Liver (tissue), 9 donors: ENCODE measurements around the gene PRSS57. TPM values are rescaled to one million over a fixed set of nuclear protein-coding genes. Genes with fewer than 3 reads are reported as not detected.

Source experiments
- DNase-seq: peaks from one replicate; pipeline ENCODE4 v3.0.0-alpha.2; 2017; ENCODE audit warnings: low spot score
- H3K27ac ChIP-seq, 2 donors: one replicate each; pipeline ENCODE4 v1.7.0; 2013; ENCODE audit warnings: inconsistent platforms in 2 of 2, low read length in 2 of 2, control low read depth in 1 of 2, low read depth in 1 of 2, mild to moderate bottlenecking in 1 of 2
- H3K27me3 ChIP-seq, 4 donors: one replicate each; pipeline versions ENCODE4 v1.6.1 to v1.7.0; 2013; ENCODE audit warnings: low read length in 3 of 4, inconsistent platforms in 1 of 4, mild to moderate bottlenecking in 1 of 4, moderate library complexity in 1 of 4; ENCODE audit not compliant: control insufficient read depth in 4 of 4, insufficient read depth in 4 of 4
- H3K36me3 ChIP-seq, 4 donors: one replicate each; pipeline versions ENCODE4 v1.6.1 to v1.7.0; 2013; ENCODE audit warnings: low read length in 3 of 4, mild to moderate bottlenecking in 3 of 4, low read depth in 1 of 4, moderate library complexity in 1 of 4; ENCODE audit not compliant: control insufficient read depth in 4 of 4, insufficient read depth in 3 of 4
- H3K4me1 ChIP-seq, 4 donors: one replicate each; pipeline versions ENCODE4 v1.6.1 to v1.7.0; 2013; ENCODE audit warnings: low read length in 3 of 4, mild to moderate bottlenecking in 3 of 4, moderate library complexity in 1 of 4; ENCODE audit not compliant: control insufficient read depth in 4 of 4, insufficient read depth in 4 of 4
- H3K4me3 ChIP-seq, 3 donors: one replicate each; pipeline versions ENCODE4 v1.6.1 to v1.7.0; 2013; ENCODE audit warnings: low read length in 3 of 3, control low read depth in 1 of 3, low read depth in 1 of 3, mild to moderate bottlenecking in 1 of 3
- H3K9ac ChIP-seq, 2 donors: one replicate each; pipeline ENCODE4 v1.7.0; 2013; ENCODE audit warnings: low read length in 2 of 2, mild to moderate bottlenecking in 2 of 2, moderate library complexity in 2 of 2, control low read depth in 1 of 2, low read depth in 1 of 2
- H3K9me3 ChIP-seq, 4 donors: one replicate each; pipeline versions ENCODE4 v1.6.1 to v1.7.0; 2013; ENCODE audit warnings: low read length in 3 of 4; ENCODE audit not compliant: control insufficient read depth in 4 of 4
- EGR1 ChIP-seq, 2 donors: IDR thresholded peaks; 2 replicates each; pipeline ENCODE4 v1.6.1; 2016 to 2018; ENCODE audit warnings: antibody characterized with exemption in 2 of 2, low read depth in 2 of 2
- FOXA1 ChIP-seq: IDR thresholded peaks from 2 replicates; pipeline ENCODE4 v1.6.1; 2016; ENCODE audit warnings: antibody characterized with exemption
- FOXA2 ChIP-seq: IDR thresholded peaks from 2 replicates; pipeline ENCODE4 v1.6.1; 2016; ENCODE audit warnings: antibody characterized with exemption
- HNF4A ChIP-seq, 2 donors: conservative IDR thresholded peaks; 2 replicates each; pipeline ENCODE4 v1.6.1; 2016; ENCODE audit warnings: antibody characterized with exemption in 2 of 2, mild to moderate bottlenecking in 2 of 2
- HNF4G ChIP-seq: IDR thresholded peaks from 2 replicates; pipeline ENCODE4 v1.6.1; 2016; ENCODE audit warnings: antibody characterized with exemption
- JUND ChIP-seq, 2 donors: IDR thresholded peaks; 2 replicates each; pipeline ENCODE4 v1.6.1; 2016; ENCODE audit warnings: antibody characterized with exemption in 2 of 2
- RAD21 ChIP-seq, 2 donors: IDR thresholded peaks; 2 replicates each; pipeline ENCODE4 v1.6.1; 2016; ENCODE audit warnings: antibody characterized with exemption in 2 of 2, mild to moderate bottlenecking in 2 of 2
- RXRA ChIP-seq, 2 donors: IDR thresholded peaks; 2 replicates each; pipeline ENCODE4 v1.6.1; 2017 to 2018; ENCODE audit warnings: antibody characterized with exemption in 2 of 2, mild to moderate bottlenecking in 1 of 2
- SP1 ChIP-seq: IDR thresholded peaks from 2 replicates; pipeline ENCODE4 v1.6.1; 2018; ENCODE audit warnings: antibody characterized with exemption, mild to moderate bottlenecking
- TAF1 ChIP-seq: conservative IDR thresholded peaks from 2 replicates; pipeline ENCODE4 v1.6.1; 2016; ENCODE audit warnings: antibody characterized with exemption, mild to moderate bottlenecking
- YY1 ChIP-seq: IDR thresholded peaks from 2 replicates; pipeline ENCODE4 v1.6.1; 2016; ENCODE audit warnings: antibody characterized with exemption, mild to moderate bottlenecking
- WGBS: extraction: QIAGEN DNeasy Blood & Tissue Kit; methylation state at CpG from one replicate; pipeline ENCODE4 v1.1.7; 2013; 5-methylcytosine and 5-hydroxymethylcytosine counted together
- polyA plus RNA-seq, 2 donors: library from polyadenylated mRNA; stranded (reverse) in 1 of 2; unstranded in 1 of 2; fragments of 200-250 nt in 1 of 2; fragments of >200 nt in 1 of 2; fragmentation: Nextera tagmentation in 1 of 2; extraction: Ambion mirVana in 1 of 2; gene quantifications; one replicate each; pipeline versions ENCODE4 v1.2.1 to v1.2.3, GENCODE V29; 2013 to 2015
- total RNA-seq, 2 donors: library from RNA; depleted of rRNA; stranded (reverse); fragments of >200 nt; gene quantifications; one replicate each; pipeline ENCODE4 v1.2.3, GENCODE V29; 2014
- TF ChIP-seq, protein P1 (sequence below): IDR thresholded peaks from 2 replicates; pipeline ENCODE4 v1.6.1; 2016; ENCODE audit warnings: antibody characterized with exemption
- TF ChIP-seq, protein P2 (sequence below): IDR thresholded peaks from 2 replicates; pipeline ENCODE4 v1.6.1; 2016; ENCODE audit warnings: antibody characterized with exemption
- TF ChIP-seq, protein P3 (sequence below): fragments of 150-350 bp; IDR thresholded peaks from 2 replicates; pipeline ENCODE4 v1.5.1; 2017; ENCODE audit warnings: improper control_type of control experiment, low read depth, low read length; ENCODE audit not compliant: missing input control
- TF ChIP-seq, protein P4 (sequence below): IDR thresholded peaks from 2 replicates; pipeline ENCODE4 v1.6.1; 2016; ENCODE audit warnings: antibody characterized with exemption, mild to moderate bottlenecking
- donor health status: healthy.
- donor health status: healthy.
- donor health status: healthy.
- donor health status: healthy.
- donor health status: healthy.

The PRSS57 gene
- total and polyA plus RNA-seq, 4 donors: 0.10 to 12.1 TPM; not detected in 2

DNA sequence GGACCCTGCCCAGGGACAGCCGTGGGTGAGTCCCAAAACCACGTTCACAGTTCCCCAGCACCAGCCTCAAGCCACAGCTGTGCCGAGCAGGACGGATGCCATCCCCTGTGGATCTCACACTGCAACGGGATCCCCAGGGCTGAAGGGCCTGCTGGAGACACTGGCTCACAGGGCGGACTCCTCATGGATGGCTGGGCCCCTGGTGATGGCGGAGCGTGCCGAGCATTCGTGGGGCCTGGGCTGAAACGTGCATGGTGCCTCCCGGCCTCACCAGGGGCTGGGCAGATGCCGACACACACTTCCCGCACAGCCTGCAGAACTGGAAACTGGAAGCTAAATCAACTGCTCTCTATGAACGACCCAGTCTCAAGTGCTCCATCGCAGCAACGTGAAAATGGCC is 41.8 kb downstream of the PRSS57 start:
- Histone ChIP-seq H3K9ac (no peak overlapping the region), H3K4me1 (peaks cover 13 to 21% (median 17%) of the 10 kb centered on the region in 4 donors), H3K27ac (no peak overlapping the region), H3K4me3 (no peak overlapping the region), H3K36me3 (peaks cover 4 to 41% (median 17%) of the 10 kb centered on the region in 4 donors), H3K27me3 (no peaks in the 10 kb centered on the region), H3K9me3 (no peaks in the 10 kb centered on the region)
- no peak for TF ChIP-seq RAD21 (IDR thresholded peaks at IDR 0.05)
- TF ChIP-seq FOXA2: no peak
- TF ChIP-seq HNF4G: no peak
- TF ChIP-seq, protein P1, sequence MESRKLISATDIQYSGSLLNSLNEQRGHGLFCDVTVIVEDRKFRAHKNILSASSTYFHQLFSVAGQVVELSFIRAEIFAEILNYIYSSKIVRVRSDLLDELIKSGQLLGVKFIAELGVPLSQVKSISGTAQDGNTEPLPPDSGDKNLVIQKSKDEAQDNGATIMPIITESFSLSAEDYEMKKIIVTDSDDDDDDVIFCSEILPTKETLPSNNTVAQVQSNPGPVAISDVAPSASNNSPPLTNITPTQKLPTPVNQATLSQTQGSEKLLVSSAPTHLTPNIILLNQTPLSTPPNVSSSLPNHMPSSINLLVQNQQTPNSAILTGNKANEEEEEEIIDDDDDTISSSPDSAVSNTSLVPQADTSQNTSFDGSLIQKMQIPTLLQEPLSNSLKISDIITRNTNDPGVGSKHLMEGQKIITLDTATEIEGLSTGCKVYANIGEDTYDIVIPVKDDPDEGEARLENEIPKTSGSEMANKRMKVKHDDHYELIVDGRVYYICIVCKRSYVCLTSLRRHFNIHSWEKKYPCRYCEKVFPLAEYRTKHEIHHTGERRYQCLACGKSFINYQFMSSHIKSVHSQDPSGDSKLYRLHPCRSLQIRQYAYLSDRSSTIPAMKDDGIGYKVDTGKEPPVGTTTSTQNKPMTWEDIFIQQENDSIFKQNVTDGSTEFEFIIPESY: no peak
- no peak for TF ChIP-seq RXRA (IDR thresholded peaks at IDR 0.05)
- TF ChIP-seq HNF4A (conservative IDR thresholded peaks at IDR 0.05): no peak
- TF ChIP-seq FOXA1: no peak
- TF ChIP-seq JUND (IDR thresholded peaks at IDR 0.05): no peak
- TF ChIP-seq, protein P2, sequence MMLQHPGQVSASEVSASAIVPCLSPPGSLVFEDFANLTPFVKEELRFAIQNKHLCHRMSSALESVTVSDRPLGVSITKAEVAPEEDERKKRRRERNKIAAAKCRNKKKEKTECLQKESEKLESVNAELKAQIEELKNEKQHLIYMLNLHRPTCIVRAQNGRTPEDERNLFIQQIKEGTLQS: no peak
- TF ChIP-seq, protein P3, sequence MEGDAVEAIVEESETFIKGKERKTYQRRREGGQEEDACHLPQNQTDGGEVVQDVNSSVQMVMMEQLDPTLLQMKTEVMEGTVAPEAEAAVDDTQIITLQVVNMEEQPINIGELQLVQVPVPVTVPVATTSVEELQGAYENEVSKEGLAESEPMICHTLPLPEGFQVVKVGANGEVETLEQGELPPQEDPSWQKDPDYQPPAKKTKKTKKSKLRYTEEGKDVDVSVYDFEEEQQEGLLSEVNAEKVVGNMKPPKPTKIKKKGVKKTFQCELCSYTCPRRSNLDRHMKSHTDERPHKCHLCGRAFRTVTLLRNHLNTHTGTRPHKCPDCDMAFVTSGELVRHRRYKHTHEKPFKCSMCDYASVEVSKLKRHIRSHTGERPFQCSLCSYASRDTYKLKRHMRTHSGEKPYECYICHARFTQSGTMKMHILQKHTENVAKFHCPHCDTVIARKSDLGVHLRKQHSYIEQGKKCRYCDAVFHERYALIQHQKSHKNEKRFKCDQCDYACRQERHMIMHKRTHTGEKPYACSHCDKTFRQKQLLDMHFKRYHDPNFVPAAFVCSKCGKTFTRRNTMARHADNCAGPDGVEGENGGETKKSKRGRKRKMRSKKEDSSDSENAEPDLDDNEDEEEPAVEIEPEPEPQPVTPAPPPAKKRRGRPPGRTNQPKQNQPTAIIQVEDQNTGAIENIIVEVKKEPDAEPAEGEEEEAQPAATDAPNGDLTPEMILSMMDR: no peak
- TF ChIP-seq, protein P4, sequence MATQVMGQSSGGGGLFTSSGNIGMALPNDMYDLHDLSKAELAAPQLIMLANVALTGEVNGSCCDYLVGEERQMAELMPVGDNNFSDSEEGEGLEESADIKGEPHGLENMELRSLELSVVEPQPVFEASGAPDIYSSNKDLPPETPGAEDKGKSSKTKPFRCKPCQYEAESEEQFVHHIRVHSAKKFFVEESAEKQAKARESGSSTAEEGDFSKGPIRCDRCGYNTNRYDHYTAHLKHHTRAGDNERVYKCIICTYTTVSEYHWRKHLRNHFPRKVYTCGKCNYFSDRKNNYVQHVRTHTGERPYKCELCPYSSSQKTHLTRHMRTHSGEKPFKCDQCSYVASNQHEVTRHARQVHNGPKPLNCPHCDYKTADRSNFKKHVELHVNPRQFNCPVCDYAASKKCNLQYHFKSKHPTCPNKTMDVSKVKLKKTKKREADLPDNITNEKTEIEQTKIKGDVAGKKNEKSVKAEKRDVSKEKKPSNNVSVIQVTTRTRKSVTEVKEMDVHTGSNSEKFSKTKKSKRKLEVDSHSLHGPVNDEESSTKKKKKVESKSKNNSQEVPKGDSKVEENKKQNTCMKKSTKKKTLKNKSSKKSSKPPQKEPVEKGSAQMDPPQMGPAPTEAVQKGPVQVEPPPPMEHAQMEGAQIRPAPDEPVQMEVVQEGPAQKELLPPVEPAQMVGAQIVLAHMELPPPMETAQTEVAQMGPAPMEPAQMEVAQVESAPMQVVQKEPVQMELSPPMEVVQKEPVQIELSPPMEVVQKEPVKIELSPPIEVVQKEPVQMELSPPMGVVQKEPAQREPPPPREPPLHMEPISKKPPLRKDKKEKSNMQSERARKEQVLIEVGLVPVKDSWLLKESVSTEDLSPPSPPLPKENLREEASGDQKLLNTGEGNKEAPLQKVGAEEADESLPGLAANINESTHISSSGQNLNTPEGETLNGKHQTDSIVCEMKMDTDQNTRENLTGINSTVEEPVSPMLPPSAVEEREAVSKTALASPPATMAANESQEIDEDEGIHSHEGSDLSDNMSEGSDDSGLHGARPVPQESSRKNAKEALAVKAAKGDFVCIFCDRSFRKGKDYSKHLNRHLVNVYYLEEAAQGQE: no peak
- no peak for TF ChIP-seq YY1
- TF ChIP-seq TAF1: no peak
- no peak for TF ChIP-seq SP1
- TF ChIP-seq EGR1 (IDR thresholded peaks at IDR 0.05; ENCODE audit: low read depth in 2 of 2): no peak
- 95% methylated on average over 17 of the region's 17 CpGs for WGBS
- DNase-seq: no peak
